GM12801 (cell line): ENCODE data around the gene BCL2L13.

Source experiments
- TF ChIP-seq, protein P1 (sequence below): IDR thresholded peaks from one replicate; pipeline ENCODE4 v1.5.1; 2011; ENCODE audit warnings: control low read depth; ENCODE audit not compliant: insufficient read length; ENCODE audit errors: extremely low read depth

The BCL2L13 gene

DNA sequence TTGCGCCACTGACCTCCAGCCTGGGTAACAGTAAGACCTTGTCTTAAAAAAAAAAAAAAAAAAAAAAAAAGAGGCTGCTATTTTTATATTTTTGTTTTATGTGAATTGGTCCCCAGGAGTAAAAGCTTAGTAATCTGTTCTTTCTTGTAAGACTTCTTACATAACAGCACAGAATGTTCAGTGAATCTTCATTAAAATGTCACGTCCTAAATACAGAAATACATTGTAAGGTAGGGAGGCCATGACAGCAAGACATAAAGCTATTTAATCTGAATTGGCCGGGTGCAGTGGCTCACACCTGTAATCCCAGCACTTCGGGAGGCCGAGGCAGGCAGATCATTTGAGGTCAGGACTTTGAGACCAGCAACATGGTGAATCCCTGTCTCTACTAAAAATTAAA, 71.5 kb downstream of the BCL2L13 start:
- TF ChIP-seq, protein P1, sequence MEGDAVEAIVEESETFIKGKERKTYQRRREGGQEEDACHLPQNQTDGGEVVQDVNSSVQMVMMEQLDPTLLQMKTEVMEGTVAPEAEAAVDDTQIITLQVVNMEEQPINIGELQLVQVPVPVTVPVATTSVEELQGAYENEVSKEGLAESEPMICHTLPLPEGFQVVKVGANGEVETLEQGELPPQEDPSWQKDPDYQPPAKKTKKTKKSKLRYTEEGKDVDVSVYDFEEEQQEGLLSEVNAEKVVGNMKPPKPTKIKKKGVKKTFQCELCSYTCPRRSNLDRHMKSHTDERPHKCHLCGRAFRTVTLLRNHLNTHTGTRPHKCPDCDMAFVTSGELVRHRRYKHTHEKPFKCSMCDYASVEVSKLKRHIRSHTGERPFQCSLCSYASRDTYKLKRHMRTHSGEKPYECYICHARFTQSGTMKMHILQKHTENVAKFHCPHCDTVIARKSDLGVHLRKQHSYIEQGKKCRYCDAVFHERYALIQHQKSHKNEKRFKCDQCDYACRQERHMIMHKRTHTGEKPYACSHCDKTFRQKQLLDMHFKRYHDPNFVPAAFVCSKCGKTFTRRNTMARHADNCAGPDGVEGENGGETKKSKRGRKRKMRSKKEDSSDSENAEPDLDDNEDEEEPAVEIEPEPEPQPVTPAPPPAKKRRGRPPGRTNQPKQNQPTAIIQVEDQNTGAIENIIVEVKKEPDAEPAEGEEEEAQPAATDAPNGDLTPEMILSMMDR = no peak

- TF ChIP-seq, protein P1 = no peak
These were observed 73.9 kb downstream of the BCL2L13 start for GRCh38 chr22:17712441-17712840.

DNA sequence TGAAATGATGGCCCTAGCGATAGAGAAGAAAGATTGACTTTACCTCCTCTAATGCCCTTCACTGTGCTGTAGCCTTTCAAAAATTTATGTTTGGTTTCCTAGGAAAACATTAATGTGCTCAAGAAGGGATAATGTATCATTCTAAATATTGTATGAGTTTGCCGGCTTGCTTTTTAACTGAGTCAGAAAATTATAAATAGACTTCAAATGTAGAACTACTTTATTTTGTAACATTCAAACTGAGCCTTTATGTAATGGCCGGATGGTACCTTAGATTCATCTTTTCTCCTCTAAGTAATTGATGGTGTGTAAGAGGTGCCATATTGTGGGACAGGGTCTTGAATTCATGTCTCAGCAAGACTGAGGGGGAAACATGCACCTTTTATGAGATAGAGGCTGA, 78.0 kb downstream of the BCL2L13 start:
- TF ChIP-seq, protein P1 = no peak

DNA sequence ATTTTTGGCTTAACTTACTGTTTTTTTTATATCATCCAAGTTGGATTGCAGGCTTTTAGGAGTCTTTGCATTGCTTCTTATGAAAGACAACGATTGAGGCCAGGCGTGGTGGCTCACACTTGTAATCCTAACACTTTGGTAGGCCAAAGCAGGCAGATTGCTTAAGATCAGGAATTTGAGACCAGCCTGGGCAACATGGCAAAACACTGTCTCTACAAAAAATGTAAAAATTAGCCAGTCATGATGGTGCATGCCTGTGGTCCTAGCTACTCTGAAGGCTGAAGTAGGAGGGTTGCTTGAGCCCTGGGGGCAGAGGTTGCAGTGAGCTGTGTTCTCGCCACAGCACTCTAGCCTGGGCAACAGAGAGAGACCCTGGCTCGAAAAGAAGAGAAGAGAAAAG, 79.2 kb downstream of the BCL2L13 start:
- TF ChIP-seq, protein P1 = no peak

- TF ChIP-seq, protein P1 = no peak
These were observed 81.4 kb downstream of the BCL2L13 start for GRCh38 chr22:17719911-17720310.

DNA sequence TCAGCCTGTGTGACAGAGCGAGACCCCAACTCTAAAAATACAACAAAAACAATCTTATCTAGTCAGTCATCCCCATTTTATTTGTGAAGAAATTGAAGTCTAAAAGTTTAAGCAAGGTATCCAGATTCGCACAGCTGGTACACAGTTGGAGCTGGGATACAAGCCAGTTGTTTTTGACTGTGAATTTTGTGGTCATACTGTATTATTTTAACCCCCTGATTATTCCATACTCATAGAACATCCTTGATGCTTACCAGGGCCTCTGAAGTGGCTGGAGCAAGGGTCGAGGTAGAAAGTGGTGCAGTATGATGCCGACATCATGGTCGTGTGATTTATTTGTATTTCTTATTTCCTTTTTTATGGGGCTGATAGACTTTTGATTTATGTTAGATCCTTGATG, 85.7 kb downstream of the BCL2L13 start:
- TF ChIP-seq, protein P1 = no peak

DNA sequence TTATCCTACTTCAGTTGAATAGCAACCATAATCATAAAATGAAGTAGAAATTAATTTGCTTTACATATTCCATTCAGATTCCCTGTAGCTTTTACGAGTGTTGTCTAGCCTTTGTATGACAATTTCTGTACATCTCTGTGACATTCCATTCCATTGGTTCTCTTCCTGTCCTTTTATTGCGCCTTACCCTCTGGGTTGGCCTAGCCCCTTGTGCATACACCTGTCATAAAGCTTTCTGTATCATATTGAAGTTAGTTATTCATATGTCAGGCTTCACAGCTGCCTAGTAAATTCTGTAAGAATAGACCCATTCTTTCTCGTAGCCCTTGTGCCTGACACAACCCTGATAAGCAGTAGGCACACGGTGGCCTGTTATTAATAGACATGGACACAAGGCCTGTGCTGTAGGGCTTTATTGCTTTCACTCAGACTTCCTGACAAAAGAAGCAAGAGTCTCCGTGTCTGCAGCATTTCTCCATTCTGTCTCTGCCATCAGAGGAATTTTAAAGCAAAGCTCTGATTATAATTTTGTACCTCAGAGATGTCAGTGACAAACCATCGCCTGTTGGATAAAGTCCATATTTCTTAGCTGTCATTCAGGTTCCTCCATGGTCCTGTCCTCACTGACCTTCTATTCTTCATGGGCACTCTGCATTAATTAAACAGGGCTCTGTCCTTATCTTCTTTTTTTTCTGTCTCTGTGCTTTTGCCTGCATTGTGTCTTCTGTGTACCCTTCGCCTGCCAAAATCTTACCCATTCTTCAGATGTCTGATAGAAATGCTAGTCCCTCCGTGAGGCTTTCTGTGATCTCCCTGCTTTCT, 86.3 kb downstream of the BCL2L13 start:
- TF ChIP-seq, protein P1 = no peak
